Panc1 (cell line): ENCODE measurements around the gene ARAF. TPM values are rescaled to one million over a fixed set of nuclear protein-coding genes. Genes with fewer than 3 reads are reported as not detected.

Experiments
- ATAC-seq: fragments of 200-7000 bp; cut with Tn5 transposase; 2 replicates; pipeline ENCODE4 v1.9.1; 2020; ENCODE audit warnings: mild to moderate bottlenecking, moderate library complexity
- BruUV-seq: library from RNA; stranded (reverse); fragments of 400-500 nt; replicated peaks from 2 replicates; lab custom pipeline; 2021; lab: Mats Ljungman, UMichigan
- CTCF ChIA-PET: fragments of 300-600 bp; sonication (Branson Sonifier 250); formaldehyde crosslinking; loops from one replicate; lab custom pipeline; 2022; ENCODE audit warnings: antibody characterized with exemption; lab: Charles Lee
- POLR2A ChIA-PET: fragments of 300-600 bp; sonication (Branson Sonifier 250); formaldehyde crosslinking; loops from one replicate; lab custom pipeline; 2022; ENCODE audit warnings: antibody characterized with exemption; lab: Charles Lee
- DNase-seq: peaks from one replicate; pipeline ENCODE4 v3.0.0-alpha.2; 2010; ENCODE audit warnings: low read depth, low spot score
- H3K27ac ChIP-seq: 2 replicates; pipeline ENCODE4 v1.5.1; 2011; ENCODE audit warnings: mild to moderate bottlenecking, low read length, inconsistent platforms
- H3K27me3 ChIP-seq: fragments of 200-500 bp; sonication (Bioruptor generic); 2 replicates; pipeline ENCODE4 v1.6.0; 2014; ENCODE audit warnings: low read length, inconsistent platforms; ENCODE audit not compliant: control insufficient read depth, insufficient read depth
- H3K36me3 ChIP-seq: fragments of 200-500 bp; sonication (Bioruptor generic); 2 replicates; pipeline ENCODE4 v1.5.1; 2014; ENCODE audit warnings: inconsistent platforms, mild to moderate bottlenecking, low read length, moderate library complexity; ENCODE audit not compliant: control insufficient read depth, insufficient read depth
- H3K4me1 ChIP-seq: 2 replicates; pipeline ENCODE4 v1.5.1; 2011; ENCODE audit warnings: inconsistent platforms, mild to moderate bottlenecking, low read length, moderate library complexity; ENCODE audit not compliant: control insufficient read depth, insufficient read depth
- H3K4me3 ChIP-seq, 2 experiments: 2 replicates each; pipeline ENCODE4 v1.5.1; 2011 to 2012; ENCODE audit warnings: low read depth in 2 of 2, low read length in 2 of 2, mild to moderate bottlenecking in 2 of 2, inconsistent platforms in 1 of 2, moderate library complexity in 1 of 2
- H3K9me3 ChIP-seq: fragments of 200-500 bp; sonication (Bioruptor generic); 2 replicates; pipeline ENCODE4 v1.5.1; 2014; ENCODE audit warnings: low read depth, mild to moderate bottlenecking, inconsistent platforms, low read length, moderate library complexity; ENCODE audit not compliant: control insufficient read depth, insufficient read depth
- POLR2AphosphoS5 ChIP-seq: IDR thresholded peaks from 2 replicates; pipeline ENCODE4 v1.6.1; 2012; ENCODE audit warnings: mild to moderate bottlenecking, low read depth, low read length, moderate library complexity
- SIN3A ChIP-seq: IDR thresholded peaks from 2 replicates; pipeline ENCODE4 v1.6.1; 2012; ENCODE audit warnings: low read depth, mild to moderate bottlenecking, low read length, moderate library complexity, borderline replicate concordance; ENCODE audit not compliant: insufficient read depth
- TCF7L2 ChIP-seq: IDR thresholded peaks from 2 replicates; pipeline ENCODE4 v1.6.1; 2011; ENCODE audit warnings: mild to moderate bottlenecking, low read depth, low read length, inconsistent platforms
- in situ Hi-C: cut with HindIII; loops from 2 replicates; pipeline ENCODE4 v1.10.0; 2016; ENCODE audit warnings: low sequenced_read_pairs, low pct_unique_long_range_greater_than_20kb
- intact Hi-C: fragments of 100-400 bp; cut with micrococcal nuclease; formaldehyde crosslinking; loops from one replicate; pipeline ENCODE4 v1.10.0; 2022; ENCODE audit not compliant: unreplicated experiment
- total RNA-seq: library from RNA; stranded (reverse); gene quantifications from one replicate; pipeline ENCODE4 v1.2.1, GENCODE V29; 2021; ENCODE audit not compliant: unreplicated experiment
- TF ChIP-seq, protein P1 (sequence below): fragments of 450-650 bp; IDR thresholded peaks from 2 replicates; pipeline ENCODE4 v1.5.1; 2017; ENCODE audit warnings: mild to moderate bottlenecking
- TF ChIP-seq, protein P2 (sequence below), 2 experiments: IDR thresholded peaks; 2 replicates each; pipeline ENCODE4 v1.6.1; 2011 to 2012; ENCODE audit warnings: low read depth in 2 of 2, control low read depth in 1 of 2, low read length in 1 of 2, mild to moderate bottlenecking in 1 of 2, moderate library complexity in 1 of 2; ENCODE audit not compliant: insufficient read depth in 1 of 2

Gene ARAF
- total RNA-seq, 1 experiment from 2014 or later: 87.9 TPM

DNA sequence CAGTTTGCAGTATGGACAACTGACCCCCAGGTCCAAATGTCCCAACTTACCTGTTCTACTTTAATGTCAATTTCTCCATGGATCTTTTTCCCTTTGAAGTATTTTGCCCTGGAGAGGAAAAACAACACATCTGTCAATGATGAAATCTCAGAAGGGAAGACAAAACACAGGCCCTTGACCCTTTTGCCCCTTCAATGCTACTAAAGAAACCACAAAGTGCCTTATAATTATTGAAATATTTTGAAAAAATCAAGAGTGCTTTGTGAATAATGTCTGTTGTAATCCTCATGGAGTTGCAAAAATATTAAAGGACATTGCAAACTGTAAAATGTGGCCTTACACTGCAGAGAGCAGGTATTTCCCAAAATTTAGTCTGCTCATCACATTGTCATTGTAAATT is 46.1 kb downstream of the ARAF start:
- intact Hi-C loops: no loop called here
- ChIA-PET CTCF (no interaction called here), POLR2A (no interaction called here)
- H3K4me3 ChIP-seq: no peak overlapping the region
- H3K36me3 ChIP-seq: no peaks in the 10 kb centered on the region
- no TSS peak for BruUV-seq
- in situ Hi-C loops: no loop called here
- TF ChIP-seq, protein P1, sequence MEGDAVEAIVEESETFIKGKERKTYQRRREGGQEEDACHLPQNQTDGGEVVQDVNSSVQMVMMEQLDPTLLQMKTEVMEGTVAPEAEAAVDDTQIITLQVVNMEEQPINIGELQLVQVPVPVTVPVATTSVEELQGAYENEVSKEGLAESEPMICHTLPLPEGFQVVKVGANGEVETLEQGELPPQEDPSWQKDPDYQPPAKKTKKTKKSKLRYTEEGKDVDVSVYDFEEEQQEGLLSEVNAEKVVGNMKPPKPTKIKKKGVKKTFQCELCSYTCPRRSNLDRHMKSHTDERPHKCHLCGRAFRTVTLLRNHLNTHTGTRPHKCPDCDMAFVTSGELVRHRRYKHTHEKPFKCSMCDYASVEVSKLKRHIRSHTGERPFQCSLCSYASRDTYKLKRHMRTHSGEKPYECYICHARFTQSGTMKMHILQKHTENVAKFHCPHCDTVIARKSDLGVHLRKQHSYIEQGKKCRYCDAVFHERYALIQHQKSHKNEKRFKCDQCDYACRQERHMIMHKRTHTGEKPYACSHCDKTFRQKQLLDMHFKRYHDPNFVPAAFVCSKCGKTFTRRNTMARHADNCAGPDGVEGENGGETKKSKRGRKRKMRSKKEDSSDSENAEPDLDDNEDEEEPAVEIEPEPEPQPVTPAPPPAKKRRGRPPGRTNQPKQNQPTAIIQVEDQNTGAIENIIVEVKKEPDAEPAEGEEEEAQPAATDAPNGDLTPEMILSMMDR: no peak
- TF ChIP-seq TCF7L2 (no peak), POLR2AphosphoS5 (no peak), SIN3A (no peak)
- TF ChIP-seq, protein P2, sequence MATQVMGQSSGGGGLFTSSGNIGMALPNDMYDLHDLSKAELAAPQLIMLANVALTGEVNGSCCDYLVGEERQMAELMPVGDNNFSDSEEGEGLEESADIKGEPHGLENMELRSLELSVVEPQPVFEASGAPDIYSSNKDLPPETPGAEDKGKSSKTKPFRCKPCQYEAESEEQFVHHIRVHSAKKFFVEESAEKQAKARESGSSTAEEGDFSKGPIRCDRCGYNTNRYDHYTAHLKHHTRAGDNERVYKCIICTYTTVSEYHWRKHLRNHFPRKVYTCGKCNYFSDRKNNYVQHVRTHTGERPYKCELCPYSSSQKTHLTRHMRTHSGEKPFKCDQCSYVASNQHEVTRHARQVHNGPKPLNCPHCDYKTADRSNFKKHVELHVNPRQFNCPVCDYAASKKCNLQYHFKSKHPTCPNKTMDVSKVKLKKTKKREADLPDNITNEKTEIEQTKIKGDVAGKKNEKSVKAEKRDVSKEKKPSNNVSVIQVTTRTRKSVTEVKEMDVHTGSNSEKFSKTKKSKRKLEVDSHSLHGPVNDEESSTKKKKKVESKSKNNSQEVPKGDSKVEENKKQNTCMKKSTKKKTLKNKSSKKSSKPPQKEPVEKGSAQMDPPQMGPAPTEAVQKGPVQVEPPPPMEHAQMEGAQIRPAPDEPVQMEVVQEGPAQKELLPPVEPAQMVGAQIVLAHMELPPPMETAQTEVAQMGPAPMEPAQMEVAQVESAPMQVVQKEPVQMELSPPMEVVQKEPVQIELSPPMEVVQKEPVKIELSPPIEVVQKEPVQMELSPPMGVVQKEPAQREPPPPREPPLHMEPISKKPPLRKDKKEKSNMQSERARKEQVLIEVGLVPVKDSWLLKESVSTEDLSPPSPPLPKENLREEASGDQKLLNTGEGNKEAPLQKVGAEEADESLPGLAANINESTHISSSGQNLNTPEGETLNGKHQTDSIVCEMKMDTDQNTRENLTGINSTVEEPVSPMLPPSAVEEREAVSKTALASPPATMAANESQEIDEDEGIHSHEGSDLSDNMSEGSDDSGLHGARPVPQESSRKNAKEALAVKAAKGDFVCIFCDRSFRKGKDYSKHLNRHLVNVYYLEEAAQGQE (IDR thresholded peaks at IDR 0.05; ENCODE audit: insufficient read depth in 1 of 2, low read depth in 2 of 2, low read length in 1 of 2): no peak
- H3K27ac ChIP-seq: no peak overlapping the region
- no peak for ATAC-seq
- H3K9me3 ChIP-seq: no peaks in the 10 kb centered on the region
- DNase-seq: no peak
- H3K27me3 ChIP-seq: no peaks in the 10 kb centered on the region
- no peaks in the 10 kb centered on the region for H3K4me1 ChIP-seq

DNA sequence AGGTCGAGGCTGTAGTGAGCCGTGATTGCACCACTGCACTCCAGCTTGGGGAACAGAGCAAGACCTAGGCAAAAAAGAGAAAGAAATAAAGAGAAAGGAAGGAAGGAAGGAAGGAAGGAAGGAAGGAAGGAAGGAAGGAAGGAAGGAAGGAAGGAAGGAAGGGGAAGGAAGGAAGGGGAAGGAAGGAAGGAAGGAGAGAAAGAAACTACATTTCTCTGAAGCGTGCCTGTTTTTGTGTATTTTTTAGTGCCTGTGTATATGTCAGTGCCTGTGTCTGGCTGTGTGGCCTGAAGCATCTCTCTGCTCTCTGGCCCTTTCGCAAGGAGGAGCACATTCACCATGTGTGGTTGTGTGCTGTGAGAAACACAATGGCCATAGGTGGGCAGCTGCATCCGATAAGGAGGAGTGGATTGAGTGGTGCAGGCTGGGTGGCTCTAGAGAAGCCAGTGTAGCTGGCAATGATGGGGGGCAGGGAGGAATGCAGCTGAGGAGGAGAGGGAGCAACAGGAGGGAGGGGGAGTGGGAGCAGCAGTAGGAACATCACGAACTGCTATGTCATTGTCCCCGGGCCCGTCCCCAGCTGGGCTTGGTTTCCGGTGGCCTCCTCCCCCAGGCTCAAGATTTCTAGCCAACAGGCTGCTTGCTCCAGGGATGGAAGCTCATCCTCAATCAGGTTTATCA is 47.3 kb downstream of the ARAF start:
- no peak overlapping the region for H3K27ac ChIP-seq
- no peak for ATAC-seq
- H3K27me3 ChIP-seq: no peaks in the 10 kb centered on the region
- intact Hi-C loops: no loop called here
- no peak overlapping the region for H3K4me3 ChIP-seq
- no peaks in the 10 kb centered on the region for H3K4me1 ChIP-seq
- CTCF ChIA-PET: no interaction called here
- in situ Hi-C loops: no loop called here
- no peaks in the 10 kb centered on the region for H3K9me3 ChIP-seq
- POLR2A ChIA-PET: interaction anchor here (0.6 kb wide), 1 partner anchor 116 kb away, joined by 15 read pairs; no protein-coding TSS in a partner anchor
- no TSS peak for BruUV-seq
- no peaks in the 10 kb centered on the region for H3K36me3 ChIP-seq
- DNase-seq: no peak
- TF ChIP-seq TCF7L2 (no peak), POLR2AphosphoS5 (no peak), SIN3A (no peak)
- TF ChIP-seq, protein P1: no peak
